MM.1S (cell line): ENCODE data around the gene SLC15A3.

Source experiments
- DNase-seq: peaks from one replicate; pipeline ENCODE4 v3.0.0-alpha.2; 2015
- H2AFZ ChIP-seq: fragments of 300-600 bp; sonication (generic); 2 replicates; pipeline ENCODE4 v1.6.0; 2016; ENCODE audit warnings: antibody characterized with exemption, low read length
- H3F3A ChIP-seq: fragments of 300-600 bp; sonication (generic); 2 replicates; pipeline ENCODE4 v1.6.1; 2016; ENCODE audit warnings: mild to moderate bottlenecking, antibody characterized with exemption, low read length, moderate library complexity, mixed read lengths; ENCODE audit not compliant: insufficient read depth
- H3K27ac ChIP-seq: fragments of 300-600 bp; sonication (generic); 2 replicates; pipeline ENCODE4 v1.5.1; 2016; ENCODE audit warnings: mild to moderate bottlenecking, low read length
- H3K27me3 ChIP-seq: fragments of 300-600 bp; sonication (generic); replicated peaks from 2 replicates; pipeline ENCODE4 v1.6.0; 2016; ENCODE audit warnings: low read length; ENCODE audit not compliant: insufficient read depth
- H3K36me3 ChIP-seq: fragments of 300-600 bp; sonication (generic); replicated peaks from 2 replicates; pipeline ENCODE4 v1.6.1; 2016; ENCODE audit warnings: mild to moderate bottlenecking, low read length, mixed read lengths; ENCODE audit not compliant: insufficient read depth
- H3K4me1 ChIP-seq: fragments of 300-600 bp; sonication (generic); 2 replicates; pipeline ENCODE4 v1.6.1; 2016; ENCODE audit warnings: low read length, mixed read lengths
- H3K4me2 ChIP-seq: fragments of 300-600 bp; sonication (generic); 2 replicates; pipeline ENCODE4 v1.6.0; 2016; ENCODE audit warnings: low read depth, low read length
- H3K4me3 ChIP-seq: fragments of 300-600 bp; sonication (generic); 2 replicates; pipeline ENCODE4 v1.5.1; 2016; ENCODE audit warnings: low read length, mixed read lengths
- H3K79me2 ChIP-seq: fragments of 300-600 bp; sonication (generic); 2 replicates; pipeline ENCODE4 v1.6.1; 2016; ENCODE audit warnings: mixed run types, low read length, mixed read lengths
- H3K9ac ChIP-seq: fragments of 300-600 bp; sonication (generic); 2 replicates; pipeline ENCODE4 v1.6.1; 2016; ENCODE audit warnings: low read length, mixed read lengths
- H3K9me2 ChIP-seq: fragments of 300-600 bp; sonication (generic); replicated peaks from 2 replicates; pipeline ENCODE4 v1.6.1; 2016; ENCODE audit warnings: mild to moderate bottlenecking, low read length, mixed read lengths; ENCODE audit not compliant: insufficient read depth
- H3K9me3 ChIP-seq: fragments of 300-600 bp; sonication (generic); replicated peaks from 2 replicates; pipeline ENCODE4 v1.6.1; 2016; ENCODE audit warnings: mild to moderate bottlenecking, low read length, mixed read lengths; ENCODE audit not compliant: insufficient read depth
- H4K20me1 ChIP-seq: fragments of 300-600 bp; sonication (generic); 2 replicates; pipeline ENCODE4 v1.6.1; 2016; ENCODE audit warnings: mild to moderate bottlenecking, low read length, moderate library complexity, mixed read lengths; ENCODE audit not compliant: insufficient read depth
- EZH2 ChIP-seq: fragments of 300-600 bp; sonication (generic); optimal IDR thresholded peaks from 2 replicates; pipeline ENCODE3; 2017; ENCODE audit warnings: low read depth, mild to moderate bottlenecking, antibody characterized with exemption, low read length, mixed read lengths
- EZH2phosphoT487 ChIP-seq: fragments of 300-600 bp; sonication (generic); IDR thresholded peaks from 2 replicates; pipeline ENCODE4 v1.6.1; 2018; ENCODE audit warnings: antibody characterized with exemption, low read length
- TF ChIP-seq, protein P1 (sequence below): fragments of 300-600 bp; sonication (generic); IDR thresholded peaks from 2 replicates; pipeline ENCODE4 v1.5.1; 2016; ENCODE audit warnings: antibody characterized with exemption, low read length, mixed read lengths

SLC15A3 gene

GRCh38 chr11:60938500-60938899, 13.5 kb downstream of the SLC15A3 start:
- no peaks in the 10 kb centered on the region for H3K9me3 ChIP-seq
- H2AFZ ChIP-seq = no peak overlapping the region
- peaks cover 32% of the 10 kb centered on the region for H3K27me3 ChIP-seq
- H3K9ac ChIP-seq = no peak overlapping the region
- H3K4me2 ChIP-seq = no peak overlapping the region
- TF ChIP-seq EZH2 (no peak), EZH2phosphoT487 (no peak)
- TF ChIP-seq, protein P1, sequence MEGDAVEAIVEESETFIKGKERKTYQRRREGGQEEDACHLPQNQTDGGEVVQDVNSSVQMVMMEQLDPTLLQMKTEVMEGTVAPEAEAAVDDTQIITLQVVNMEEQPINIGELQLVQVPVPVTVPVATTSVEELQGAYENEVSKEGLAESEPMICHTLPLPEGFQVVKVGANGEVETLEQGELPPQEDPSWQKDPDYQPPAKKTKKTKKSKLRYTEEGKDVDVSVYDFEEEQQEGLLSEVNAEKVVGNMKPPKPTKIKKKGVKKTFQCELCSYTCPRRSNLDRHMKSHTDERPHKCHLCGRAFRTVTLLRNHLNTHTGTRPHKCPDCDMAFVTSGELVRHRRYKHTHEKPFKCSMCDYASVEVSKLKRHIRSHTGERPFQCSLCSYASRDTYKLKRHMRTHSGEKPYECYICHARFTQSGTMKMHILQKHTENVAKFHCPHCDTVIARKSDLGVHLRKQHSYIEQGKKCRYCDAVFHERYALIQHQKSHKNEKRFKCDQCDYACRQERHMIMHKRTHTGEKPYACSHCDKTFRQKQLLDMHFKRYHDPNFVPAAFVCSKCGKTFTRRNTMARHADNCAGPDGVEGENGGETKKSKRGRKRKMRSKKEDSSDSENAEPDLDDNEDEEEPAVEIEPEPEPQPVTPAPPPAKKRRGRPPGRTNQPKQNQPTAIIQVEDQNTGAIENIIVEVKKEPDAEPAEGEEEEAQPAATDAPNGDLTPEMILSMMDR = no peak
- no peak for DNase-seq
- H3K4me3 ChIP-seq = no peak overlapping the region
- H4K20me1 ChIP-seq = no peaks in the 10 kb centered on the region
- H3K36me3 ChIP-seq = no peaks in the 10 kb centered on the region
- H3K27ac ChIP-seq = no peak overlapping the region
- no peaks in the 10 kb centered on the region for H3K4me1 ChIP-seq
- no peaks in the 10 kb centered on the region for H3F3A ChIP-seq
- no peaks in the 10 kb centered on the region for H3K9me2 ChIP-seq
- H3K79me2 ChIP-seq = no peaks in the 10 kb centered on the region

- Histone ChIP-seq H3K9me3 (no peaks in the 10 kb centered on the region), H3K36me3 (no peaks in the 10 kb centered on the region), H2AFZ (no peak overlapping the region), H3K9me2 (no peaks in the 10 kb centered on the region), H3F3A (no peaks in the 10 kb centered on the region), H3K9ac (no peak overlapping the region), H3K4me1 (no peaks in the 10 kb centered on the region), H3K79me2 (no peaks in the 10 kb centered on the region), H4K20me1 (no peaks in the 10 kb centered on the region), H3K27ac (no peak overlapping the region), H3K27me3 (peaks cover 32% of the 10 kb centered on the region), H3K4me3 (no peak overlapping the region), H3K4me2 (no peak overlapping the region)
- TF ChIP-seq, protein P1 = no peak
- TF ChIP-seq EZH2phosphoT487 (no peak), EZH2 (no peak)
- DNase-seq = no peak
Measured at GRCh38 chr11:60937811-60938210, 14.2 kb downstream of the SLC15A3 start.

DNA sequence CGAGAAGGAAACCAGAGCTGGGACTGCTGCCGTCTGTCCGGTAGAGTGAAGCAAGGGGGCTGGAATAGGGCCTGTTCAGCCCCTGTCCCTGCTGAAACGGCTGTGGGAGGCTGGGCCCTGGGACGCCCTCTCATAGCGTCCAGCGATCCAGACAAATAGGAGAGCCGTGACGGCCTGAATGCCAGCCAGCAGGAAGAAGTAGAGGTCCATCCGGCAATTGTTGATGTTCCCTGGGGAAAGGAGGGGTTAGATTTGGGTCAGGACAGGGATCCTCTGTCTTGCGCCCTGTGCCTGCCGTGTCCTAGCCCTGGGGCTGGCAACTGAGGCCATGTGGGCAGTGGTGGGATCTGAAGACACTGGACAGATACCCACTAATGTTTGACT, 14.8 kb downstream of the SLC15A3 start:
- Histone ChIP-seq H3K36me3 (no peaks in the 10 kb centered on the region), H3K4me2 (no peak overlapping the region), H3K27ac (no peak overlapping the region), H3K79me2 (no peaks in the 10 kb centered on the region), H3K27me3 (peaks cover 32% of the 10 kb centered on the region), H3K4me1 (no peaks in the 10 kb centered on the region), H4K20me1 (no peaks in the 10 kb centered on the region), H3K9me3 (no peaks in the 10 kb centered on the region), H3F3A (no peaks in the 10 kb centered on the region), H2AFZ (no peak overlapping the region), H3K9ac (no peak overlapping the region), H3K4me3 (no peak overlapping the region), H3K9me2 (no peaks in the 10 kb centered on the region)
- DNase-seq = no peak
- TF ChIP-seq EZH2phosphoT487 = no peak
- no peak for TF ChIP-seq EZH2
- TF ChIP-seq, protein P1 = no peak
